OCI-LY7 (cell line): ENCODE measurements around the gene MAEA. TPM values are rescaled to one million over a fixed set of nuclear protein-coding genes. Genes with fewer than 3 reads are reported as not detected.
"Not testable (repeated sequence)": the region's sequence is repeated elsewhere in the genome, so short reads cannot be mapped to it uniquely, and the experiment has no call there.

ENCODE experiments used
- BruUV-seq: library from RNA; stranded (reverse); fragments of 400-500 nt; replicated peaks from 2 replicates; lab custom pipeline; 2021; lab: Mats Ljungman, UMichigan
- CTCF ChIA-PET: fragments of 300-600 bp; sonication (Branson Sonifier 250); formaldehyde crosslinking; loops from one replicate; lab custom pipeline; 2022; ENCODE audit warnings: antibody characterized with exemption; ENCODE audit not compliant: unreplicated experiment; lab: Charles Lee
- POLR2A ChIA-PET: fragments of 300-600 bp; sonication (Branson Sonifier 250); formaldehyde crosslinking; loops from one replicate; lab custom pipeline; 2022; ENCODE audit warnings: antibody characterized with exemption; lab: Charles Lee
- DNase-seq: peaks from one replicate; pipeline ENCODE4 v3.0.0-alpha.2; 2015; ENCODE audit warnings: low spot score
- H2AFZ ChIP-seq: fragments of 200-600 bp; sonication (generic), shearing (Covaris generic); 2 replicates; pipeline ENCODE4 v1.6.1; 2014; ENCODE audit warnings: mild to moderate bottlenecking, antibody characterized with exemption, low read length, moderate library complexity
- H3K27ac ChIP-seq: fragments of 200-600 bp; sonication (generic); 2 replicates; pipeline ENCODE4 v1.5.1; 2014; ENCODE audit warnings: mixed run types, low read depth, mild to moderate bottlenecking, moderate library complexity, low read length, inconsistent platforms; ENCODE audit not compliant: poor library complexity, severe bottlenecking
- H3K36me3 ChIP-seq: fragments of 200-600 bp; sonication (generic); 2 replicates; pipeline ENCODE4 v1.6.1; 2014; ENCODE audit warnings: mild to moderate bottlenecking, antibody characterized with exemption, low read length, moderate library complexity, mixed read lengths; ENCODE audit not compliant: insufficient read depth
- H3K4me1 ChIP-seq: fragments of 200-600 bp; sonication (generic); 2 replicates; pipeline ENCODE4 v1.5.1; 2014; ENCODE audit warnings: mild to moderate bottlenecking, low read length; ENCODE audit not compliant: insufficient read depth, poor library complexity, severe bottlenecking
- H3K4me2 ChIP-seq: fragments of 200-600 bp; sonication (generic); 2 replicates; pipeline ENCODE4 v1.6.1; 2014; ENCODE audit warnings: mild to moderate bottlenecking, low read length
- H3K4me3 ChIP-seq: fragments of 200-600 bp; sonication (generic); 2 replicates; pipeline ENCODE4 v1.5.1; 2014; ENCODE audit warnings: mild to moderate bottlenecking, low read depth, low read length; ENCODE audit not compliant: poor library complexity, severe bottlenecking
- H3K79me2 ChIP-seq: fragments of 200-600 bp; sonication (generic); 2 replicates; pipeline ENCODE4 v1.6.1; 2016; ENCODE audit warnings: low read depth, mild to moderate bottlenecking, low read length, moderate library complexity, mixed read lengths; ENCODE audit not compliant: insufficient read depth
- H3K9me2 ChIP-seq: fragments of 200-600 bp; sonication (generic); 2 replicates; pipeline ENCODE4 v1.6.1; 2016; ENCODE audit warnings: mild to moderate bottlenecking, low read length, mixed read lengths; ENCODE audit not compliant: insufficient read depth
- H3K9me3 ChIP-seq: fragments of 200-600 bp; sonication (generic); 2 replicates; pipeline ENCODE4 v1.6.1; 2014; ENCODE audit warnings: mild to moderate bottlenecking, mixed run types, low read length, mixed read lengths
- H4K20me1 ChIP-seq: fragments of 200-600 bp; sonication (generic); 2 replicates; pipeline ENCODE4 v1.6.1; 2014; ENCODE audit warnings: mild to moderate bottlenecking, antibody characterized with exemption, low read length, moderate library complexity, mixed read lengths; ENCODE audit not compliant: insufficient read depth
- CTCF ChIP-seq: fragments of 200-600 bp; sonication (generic); conservative IDR thresholded peaks from 2 replicates; pipeline ENCODE4 v1.5.1; 2014; ENCODE audit warnings: mild to moderate bottlenecking, antibody characterized with exemption, low read length, moderate library complexity, mixed read lengths
- EZH2phosphoT487 ChIP-seq: fragments of 200-600 bp; sonication (generic); IDR thresholded peaks from 2 replicates; pipeline ENCODE4 v1.6.1; 2018; ENCODE audit warnings: low read depth, borderline replicate concordance, mild to moderate bottlenecking, mixed run types, antibody characterized with exemption, low read length, moderate library complexity, mixed read lengths
- intact Hi-C: fragments of 100-400 bp; cut with micrococcal nuclease; formaldehyde crosslinking; loops from one replicate; pipeline ENCODE4 v1.10.0; 2022; ENCODE audit not compliant: unreplicated experiment
- total RNA-seq, 2 experiments: library from RNA; depleted of rRNA in 1 of 2; stranded (reverse); fragments of >200 nt in 1 of 2; shearing (Covaris generic) in 1 of 2; gene quantifications; 2 replicates each; pipeline ENCODE4 v1.2.3, GENCODE V29; 2014 to 2022

The MAEA gene
- total RNA-seq, 2 experiments from 2014 or later, result 53.2 to 59.3 TPM

- POLR2A ChIA-PET, result no interaction called here
- Histone ChIP-seq H2AFZ (no peak overlapping the region), H3K4me3 (no peak overlapping the region), H3K79me2 (no peaks in the 10 kb centered on the region), H3K9me2 (no peaks in the 10 kb centered on the region), H3K36me3 (peaks cover 75% of the 10 kb centered on the region), H3K9me3 (no peaks in the 10 kb centered on the region), H3K4me2 (no peak overlapping the region), H3K27ac (no peak overlapping the region), H3K4me1 (no peaks in the 10 kb centered on the region), H4K20me1 (no peaks in the 10 kb centered on the region)
- TF ChIP-seq CTCF (no peak), EZH2phosphoT487 (no peak)
- no peak for DNase-seq
- intact Hi-C loops, result no loop called here
- CTCF ChIA-PET, result no interaction called here
- no TSS peak for BruUV-seq
Observed at GRCh38 chr4:1334579-1334895, 44.8 kb downstream of the MAEA start.

- H3K79me2 ChIP-seq, H3K27ac ChIP-seq, H4K20me1 ChIP-seq, H3K4me1 ChIP-seq, H3K9me2 ChIP-seq, H3K4me3 ChIP-seq, CTCF ChIA-PET, H3K4me2 ChIP-seq, H3K9me3 ChIP-seq, intact Hi-C loops, BruUV-seq, POLR2A ChIA-PET, DNase-seq, H2AFZ ChIP-seq: not testable (repeated sequence)
- H3K36me3 ChIP-seq, result peaks cover 82% of the 10 kb centered on the region
Observed at GRCh38 chr4:1335193-1335883, 45.6 kb downstream of the MAEA start.

- intact Hi-C loops, result no loop called here
- no TSS peak for BruUV-seq
- CTCF ChIA-PET, result no interaction called here
- Histone ChIP-seq H3K4me3 (no peak overlapping the region), H3K9me3 (no peaks in the 10 kb centered on the region), H3K4me1 (no peaks in the 10 kb centered on the region), H4K20me1 (no peaks in the 10 kb centered on the region), H3K9me2 (no peaks in the 10 kb centered on the region), H3K36me3 (peaks cover 84% of the 10 kb centered on the region), H3K4me2 (no peak overlapping the region), H3K27ac (no peak overlapping the region), H2AFZ (no peak overlapping the region), H3K79me2 (no peaks in the 10 kb centered on the region)
- POLR2A ChIA-PET, result no interaction called here
- DNase-seq, result no peak
- no peak for TF ChIP-seq EZH2phosphoT487
- no peak for TF ChIP-seq CTCF
Observed at GRCh38 chr4:1336088-1336491, 46.4 kb downstream of the MAEA start.
